Fibroblast of lung (primary cell): ENCODE results near the gene SIX5.

Experiments
- CTCF ChIP-seq, 2 donors: IDR thresholded peaks in 1 of 2; conservative IDR thresholded peaks in 1 of 2; 1 replicate in 1 of 2; 2 replicates in 1 of 2; pipeline ENCODE4 v1.5.1; 2011 to 2012; ENCODE audit warnings: low read length in 2 of 2, control low read depth in 1 of 2, inconsistent platforms in 1 of 2, low read depth in 1 of 2, mild to moderate bottlenecking in 1 of 2
- EZH2 ChIP-seq: IDR thresholded peaks from 2 replicates; pipeline ENCODE4 v1.5.1; 2012; ENCODE audit warnings: low read length, control low read depth, mild to moderate bottlenecking; ENCODE audit errors: missing control alignments

- TF ChIP-seq CTCF (conservative IDR thresholded peaks at IDR 0.05 in 1 of 2, IDR thresholded peaks at IDR 0.05 in 1 of 2; ENCODE audit: low read depth in 1 of 2, low read length in 2 of 2) = no peak
- no peak for TF ChIP-seq EZH2
Observed at GRCh38 chr19:45768984-45769782, at the start of gene SIX5.
